DOHH2 (cell line): Measurements from ENCODE around the gene CPNE8.

Experiments
- EZH2phosphoT487 ChIP-seq: fragments of 200-600 bp; sonication (generic); IDR thresholded peaks from 2 replicates; pipeline ENCODE4 v1.6.1; 2017; ENCODE audit warnings: borderline replicate concordance, mild to moderate bottlenecking, antibody characterized with exemption, low read length, moderate library complexity, mixed read lengths
- TF ChIP-seq, protein P1 (sequence below): fragments of 200-600 bp; sonication (generic); IDR thresholded peaks from one replicate; pipeline ENCODE4 v1.5.1; 2014; ENCODE audit warnings: antibody characterized with exemption, mild to moderate bottlenecking, low read depth, low read length; ENCODE audit not compliant: poor library complexity, severe bottlenecking

DNA sequence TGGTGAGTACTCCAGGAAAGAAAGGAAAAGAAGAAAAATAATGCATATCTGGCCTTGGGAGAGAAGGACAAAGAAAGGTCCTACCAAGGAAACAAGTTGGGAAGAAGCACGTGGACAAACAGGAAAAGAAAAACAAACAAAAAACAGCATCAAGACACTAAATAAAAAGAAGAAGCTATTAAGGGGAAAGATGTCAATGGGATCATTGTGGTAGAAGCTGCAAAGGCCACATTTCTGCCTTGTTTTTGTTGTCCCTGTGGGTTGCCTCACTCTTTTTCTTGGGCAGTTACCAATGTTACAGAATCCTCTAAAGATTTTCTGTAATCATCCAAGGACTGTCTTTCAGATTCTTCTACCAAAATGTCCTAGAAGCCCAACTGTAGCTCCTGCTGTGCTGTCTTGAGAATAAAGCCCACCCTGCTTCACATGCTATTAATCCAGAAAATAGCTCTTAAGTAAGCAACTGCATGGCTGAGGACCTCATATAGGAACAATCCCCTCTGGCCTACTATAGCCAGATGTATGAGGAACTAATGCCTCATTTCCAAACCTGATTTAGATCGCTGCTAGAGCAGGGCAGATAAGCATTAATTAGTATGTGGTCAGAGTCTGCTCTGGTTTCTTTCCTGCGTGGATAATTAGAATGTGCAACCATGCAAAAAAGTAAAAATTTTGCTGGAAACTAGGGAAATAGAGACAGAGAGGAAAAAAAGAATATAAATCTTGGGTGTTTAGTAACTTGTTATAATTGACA, 10.2 kb upstream of the CPNE8 start:
- TF ChIP-seq, protein P1, sequence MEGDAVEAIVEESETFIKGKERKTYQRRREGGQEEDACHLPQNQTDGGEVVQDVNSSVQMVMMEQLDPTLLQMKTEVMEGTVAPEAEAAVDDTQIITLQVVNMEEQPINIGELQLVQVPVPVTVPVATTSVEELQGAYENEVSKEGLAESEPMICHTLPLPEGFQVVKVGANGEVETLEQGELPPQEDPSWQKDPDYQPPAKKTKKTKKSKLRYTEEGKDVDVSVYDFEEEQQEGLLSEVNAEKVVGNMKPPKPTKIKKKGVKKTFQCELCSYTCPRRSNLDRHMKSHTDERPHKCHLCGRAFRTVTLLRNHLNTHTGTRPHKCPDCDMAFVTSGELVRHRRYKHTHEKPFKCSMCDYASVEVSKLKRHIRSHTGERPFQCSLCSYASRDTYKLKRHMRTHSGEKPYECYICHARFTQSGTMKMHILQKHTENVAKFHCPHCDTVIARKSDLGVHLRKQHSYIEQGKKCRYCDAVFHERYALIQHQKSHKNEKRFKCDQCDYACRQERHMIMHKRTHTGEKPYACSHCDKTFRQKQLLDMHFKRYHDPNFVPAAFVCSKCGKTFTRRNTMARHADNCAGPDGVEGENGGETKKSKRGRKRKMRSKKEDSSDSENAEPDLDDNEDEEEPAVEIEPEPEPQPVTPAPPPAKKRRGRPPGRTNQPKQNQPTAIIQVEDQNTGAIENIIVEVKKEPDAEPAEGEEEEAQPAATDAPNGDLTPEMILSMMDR, result no peak
- TF ChIP-seq EZH2phosphoT487, result no peak
